NB4 (cell line): ENCODE results near the gene SND1.

Experiments
- DNase-seq: peaks from one replicate; pipeline ENCODE4 v3.0.0; 2010; ENCODE audit warnings: low read depth
- H3K4me3 ChIP-seq: one replicate; pipeline ENCODE4 v1.5.1; 2011; ENCODE audit warnings: mild to moderate bottlenecking, low read depth, low read length, moderate library complexity
- CTCF ChIP-seq: IDR thresholded peaks from one replicate; pipeline ENCODE4 v1.5.1; 2012; ENCODE audit warnings: low read depth, low read length
- MAX ChIP-seq: IDR thresholded peaks from 2 replicates; pipeline ENCODE4 v1.6.1; 2011; ENCODE audit warnings: low read depth, low read length
- MYC ChIP-seq: IDR thresholded peaks from 2 replicates; pipeline ENCODE4 v1.6.1; 2011; ENCODE audit warnings: low read depth, low read length
- POLR2A ChIP-seq: IDR thresholded peaks from 2 replicates; pipeline ENCODE4 v1.6.1; 2011; ENCODE audit warnings: mild to moderate bottlenecking; ENCODE audit not compliant: insufficient read length; ENCODE audit errors: extremely low read depth

Gene SND1

GRCh38 chr7:127780489-127780888, 128.5 kb downstream of the SND1 start:
- no peak for TF ChIP-seq MAX
- TF ChIP-seq CTCF, result no peak
- TF ChIP-seq POLR2A, result no peak
- no peak for TF ChIP-seq MYC
- no peak for DNase-seq
- no peak overlapping the region for H3K4me3 ChIP-seq

- no peak for TF ChIP-seq POLR2A
- no peak for TF ChIP-seq MYC
- no peak for TF ChIP-seq CTCF
- TF ChIP-seq MAX, result no peak
- DNase-seq, result no peak
Measured at GRCh38 chr7:127781081-127781480, 129.1 kb downstream of the SND1 start.

GRCh38 chr7:127782075-127782474, 130.1 kb downstream of the SND1 start:
- DNase-seq, result peak; percentile 59
- no peak for TF ChIP-seq POLR2A
- TF ChIP-seq MYC, result no peak
- TF ChIP-seq MAX, result no peak
- no peak for TF ChIP-seq CTCF
- no peak overlapping the region for H3K4me3 ChIP-seq

More at GRCh38 chr7:127781081-127781480, 129.1 kb downstream of the SND1 start:
- no peak overlapping the region for H3K4me3 ChIP-seq

- TF ChIP-seq CTCF (no peak), MAX (no peak), POLR2A (no peak), MYC (no peak)
- no peak overlapping the region for H3K4me3 ChIP-seq
- peak; percentile 52 for DNase-seq
Measured at GRCh38 chr7:127782654-127783559, 130.9 kb downstream of the SND1 start.

GRCh38 chr7:127786184-127786583, 134.2 kb downstream of the SND1 start:
- TF ChIP-seq MAX (no peak), MYC (no peak), POLR2A (no peak), CTCF (no peak)
- no peak for DNase-seq
- no peak overlapping the region for H3K4me3 ChIP-seq
